SJCRH30 (cell line): ENCODE results near the gene TSPAN31. TPM values are rescaled to one million over a fixed set of nuclear protein-coding genes. Genes with fewer than 3 reads are reported as not detected.
"Not testable (repeated sequence)": the region's sequence is repeated elsewhere in the genome, so short reads cannot be mapped to it uniquely, and the experiment has no call there.

ENCODE experiments used
- DNase-seq, 2 experiments: peaks; one replicate each; pipeline ENCODE4 v3.0.0-alpha.2; 2015 to 2020
- H3K27ac ChIP-seq: fragments of 250-450 bp; sonication (Bioruptor Pico); 2 replicates; pipeline ENCODE4 v1.5.1; 2020; ENCODE audit warnings: mild to moderate bottlenecking, moderate library complexity
- H3K27me3 ChIP-seq: fragments of 250-450 bp; sonication (Bioruptor Pico); 2 replicates; pipeline ENCODE4 v1.5.1; 2020; ENCODE audit warnings: mild to moderate bottlenecking, moderate library complexity
- H3K36me3 ChIP-seq: fragments of 250-450 bp; sonication (Bioruptor Pico); 2 replicates; pipeline ENCODE4 v1.5.1; 2020; ENCODE audit warnings: mild to moderate bottlenecking, moderate library complexity
- H3K4me1 ChIP-seq: fragments of 250-450 bp; sonication (Bioruptor Pico); 2 replicates; pipeline ENCODE4 v1.5.1; 2020; ENCODE audit warnings: mild to moderate bottlenecking, moderate library complexity
- H3K4me3 ChIP-seq: fragments of 250-450 bp; sonication (Bioruptor Pico); 2 replicates; pipeline ENCODE4 v1.5.1; 2020; ENCODE audit warnings: mild to moderate bottlenecking, moderate library complexity
- H3K9me3 ChIP-seq: fragments of 250-450 bp; sonication (Bioruptor Pico); replicated peaks from 2 replicates; pipeline ENCODE4 v1.5.1; 2020; ENCODE audit warnings: mild to moderate bottlenecking, moderate library complexity
- total RNA-seq: library from RNA; depleted of rRNA; stranded (reverse); fragments of >200 nt; shearing (Covaris generic); gene quantifications from 2 replicates; pipeline ENCODE4 v1.2.3, GENCODE V29; 2014

Gene TSPAN31
- total RNA-seq, 1 experiment from 2014 or later: 318 TPM

DNA sequence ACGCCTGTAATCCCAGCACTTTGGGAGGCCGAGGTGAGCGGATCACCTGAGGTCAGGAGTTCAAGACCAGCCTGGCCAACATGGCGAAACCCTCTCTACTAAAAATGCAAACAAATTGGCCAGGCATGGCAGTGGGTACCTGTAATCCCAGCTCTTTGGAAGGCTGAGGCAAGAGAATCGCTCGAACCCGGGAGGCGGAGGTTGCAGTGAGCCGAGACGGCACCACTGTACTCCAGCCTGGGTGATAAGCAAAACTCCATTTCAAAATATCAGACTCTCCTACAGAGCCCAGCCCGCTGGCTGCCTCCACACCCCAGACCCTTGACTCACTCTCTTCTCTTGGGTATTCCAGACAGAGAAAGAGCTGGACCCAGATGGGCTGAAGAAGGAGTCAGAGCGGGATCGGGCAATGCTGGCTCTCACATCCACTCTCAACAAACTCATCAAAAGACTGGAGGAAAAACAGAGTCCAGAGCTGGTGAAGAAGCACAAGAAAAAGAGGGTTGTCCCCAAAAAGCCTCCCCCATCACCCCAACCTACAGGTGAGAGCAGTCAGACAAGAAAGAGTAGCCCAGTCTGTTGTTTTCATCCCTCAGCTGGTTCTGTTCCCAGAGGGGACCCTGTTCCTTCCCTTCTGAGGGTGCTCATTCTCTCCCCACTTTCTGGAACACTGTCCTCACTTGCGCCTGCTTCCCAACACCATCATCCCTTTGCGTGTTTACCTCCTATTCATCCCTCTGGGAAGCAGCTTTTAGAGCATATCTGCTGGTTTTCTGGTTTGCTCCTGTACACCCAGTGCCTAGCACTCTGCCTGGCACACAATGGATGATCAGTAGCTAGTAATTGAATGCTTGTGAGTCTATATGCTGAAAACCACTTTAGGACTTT, 26.0 kb upstream of the TSPAN31 start:
- no peaks in the 10 kb centered on the region for H3K9me3 ChIP-seq
- H3K36me3 ChIP-seq: peaks cover 77% of the 10 kb centered on the region
- H3K4me1 ChIP-seq: no peaks in the 10 kb centered on the region
- H3K27me3 ChIP-seq: no peaks in the 10 kb centered on the region
- H3K27ac ChIP-seq: no peak overlapping the region
- DNase-seq: peak; percentile 48 to 64
- no peak overlapping the region for H3K4me3 ChIP-seq

DNA sequence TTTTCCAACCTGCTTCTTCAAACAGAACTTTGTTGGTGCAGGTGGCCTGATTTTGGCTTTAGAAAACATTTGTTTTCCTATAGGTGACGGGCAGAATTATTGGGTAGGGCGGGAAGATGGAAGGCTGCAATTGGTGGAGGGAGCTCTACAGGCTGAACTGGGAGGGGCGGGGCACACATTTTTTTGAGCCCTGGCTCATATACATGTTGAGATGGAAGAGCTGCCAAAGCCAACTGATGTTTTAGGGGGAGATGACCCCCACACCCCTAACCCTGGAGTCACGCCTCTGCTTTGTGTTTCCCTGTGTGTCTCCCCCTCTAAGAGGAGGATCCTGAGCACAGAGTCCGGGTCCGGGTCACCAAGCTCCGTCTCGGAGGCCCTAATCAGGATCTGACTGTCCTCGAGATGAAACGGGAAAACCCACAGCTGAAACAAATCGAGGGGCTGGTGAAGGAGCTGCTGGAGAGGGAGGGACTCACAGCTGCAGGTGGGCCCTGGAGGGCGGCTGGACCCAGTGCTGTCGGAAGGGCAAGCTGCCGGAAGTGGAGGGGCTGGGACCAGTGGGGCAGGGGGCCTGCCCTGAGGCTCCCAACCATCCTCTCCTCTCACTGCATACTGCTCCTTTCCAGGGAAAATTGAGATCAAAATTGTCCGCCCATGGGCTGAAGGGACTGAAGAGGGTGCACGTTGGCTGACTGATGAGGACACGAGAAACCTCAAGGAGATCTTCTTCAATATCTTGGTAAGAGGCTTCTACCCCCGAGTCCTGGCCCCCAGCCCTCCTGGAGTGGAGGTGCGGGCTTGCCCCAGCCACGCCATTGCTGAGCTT, 24.8 kb upstream of the TSPAN31 start:
- DNase-seq: peak; percentile 62 to 68
- Histone ChIP-seq H3K4me3 (no peak overlapping the region), H3K36me3 (peaks cover 67% of the 10 kb centered on the region)

GRCh38 chr12:57720606-57721595, 23.9 kb upstream of the TSPAN31 start:
- H3K27ac ChIP-seq: no peak overlapping the region
- H3K27me3 ChIP-seq: no peaks in the 10 kb centered on the region
- no peaks in the 10 kb centered on the region for H3K9me3 ChIP-seq
- peaks cover 58% of the 10 kb centered on the region for H3K36me3 ChIP-seq
- no peaks in the 10 kb centered on the region for H3K4me1 ChIP-seq
- no peak overlapping the region for H3K4me3 ChIP-seq
- DNase-seq: peak; percentile 65 to 67

More for the DNA sequence above, 24.8 kb upstream of the TSPAN31 start:
- H3K9me3 ChIP-seq: no peaks in the 10 kb centered on the region
- no peaks in the 10 kb centered on the region for H3K4me1 ChIP-seq
- no peak overlapping the region for H3K27ac ChIP-seq
- no peaks in the 10 kb centered on the region for H3K27me3 ChIP-seq

DNA sequence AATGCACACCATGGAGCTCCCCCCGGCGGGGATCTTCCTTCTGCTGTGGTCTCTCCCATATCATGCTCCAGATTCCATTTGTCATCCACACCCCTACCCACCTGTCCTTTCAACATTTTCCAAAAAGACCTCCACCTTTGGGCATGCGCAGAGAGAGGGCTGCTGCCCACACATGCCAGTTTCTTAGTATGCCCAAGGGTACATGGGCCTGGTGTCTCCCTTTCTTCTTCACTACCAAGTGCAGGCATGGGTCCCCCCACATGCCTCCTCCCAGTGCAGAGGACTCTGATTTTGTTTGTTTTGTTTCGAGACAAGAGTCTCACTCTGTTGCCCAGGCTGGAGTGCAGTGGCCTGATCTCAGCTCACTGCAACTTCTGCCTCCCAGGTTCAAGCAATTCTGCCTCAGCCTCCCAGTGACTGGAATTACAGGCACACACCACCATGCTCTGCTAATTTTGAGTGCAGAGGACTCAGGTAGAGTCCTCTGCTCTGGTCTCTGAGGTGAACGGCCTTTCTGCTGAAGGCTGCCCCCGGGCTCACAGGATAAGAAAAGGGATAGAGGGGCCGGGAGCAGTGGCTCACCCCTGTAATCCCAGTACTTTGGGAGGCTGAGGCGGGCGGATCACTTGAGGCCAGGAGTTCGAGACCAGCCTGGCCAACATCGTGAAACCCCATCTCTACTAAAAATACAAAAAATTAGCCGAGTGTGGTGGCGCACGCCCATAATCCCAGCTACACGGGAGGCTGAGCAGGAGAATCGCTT, 22.8 kb upstream of the TSPAN31 start:
- peaks cover 47% of the 10 kb centered on the region for H3K36me3 ChIP-seq
- H3K4me1 ChIP-seq, H3K9me3 ChIP-seq, H3K4me3 ChIP-seq, H3K27ac ChIP-seq, H3K27me3 ChIP-seq: not testable (repeated sequence)
- DNase-seq: peak; percentile 58 to 61

- H3K27me3 ChIP-seq: no peaks in the 10 kb centered on the region
- H3K4me3 ChIP-seq: no peak overlapping the region
- no peaks in the 10 kb centered on the region; the same call in 1 of the 2 replicates for H3K4me1 ChIP-seq
- peak; percentile 75 to 76 for DNase-seq
- H3K36me3 ChIP-seq: peaks cover 39% of the 10 kb centered on the region
- no peaks in the 10 kb centered on the region for H3K9me3 ChIP-seq
- no peak overlapping the region for H3K27ac ChIP-seq
Measured at GRCh38 chr12:57722716-57723629, 21.9 kb upstream of the TSPAN31 start.

- DNase-seq: peak in 1 of 2 experiments; percentile 72
- peaks cover 33% of the 10 kb centered on the region for H3K36me3 ChIP-seq
- H3K27ac ChIP-seq: no peak overlapping the region
- H3K27me3 ChIP-seq: no peaks in the 10 kb centered on the region
- H3K9me3 ChIP-seq: no peaks in the 10 kb centered on the region
- H3K4me3 ChIP-seq: no peak overlapping the region
- no peaks in the 10 kb centered on the region; the same call in 1 of the 2 replicates for H3K4me1 ChIP-seq
Measured at GRCh38 chr12:57723630-57723962, 21.2 kb upstream of the TSPAN31 start.

- H3K27me3 ChIP-seq: no peaks in the 10 kb centered on the region
- no peak overlapping the region for H3K4me3 ChIP-seq
- DNase-seq: peak; percentile 72 to 78
- no peaks in the 10 kb centered on the region; the same call in 1 of the 2 replicates for H3K4me1 ChIP-seq
- no peak overlapping the region for H3K27ac ChIP-seq
- H3K9me3 ChIP-seq: no peaks in the 10 kb centered on the region
- peaks cover 26% of the 10 kb centered on the region for H3K36me3 ChIP-seq
Measured at GRCh38 chr12:57724003-57724935, 20.6 kb upstream of the TSPAN31 start.

DNA sequence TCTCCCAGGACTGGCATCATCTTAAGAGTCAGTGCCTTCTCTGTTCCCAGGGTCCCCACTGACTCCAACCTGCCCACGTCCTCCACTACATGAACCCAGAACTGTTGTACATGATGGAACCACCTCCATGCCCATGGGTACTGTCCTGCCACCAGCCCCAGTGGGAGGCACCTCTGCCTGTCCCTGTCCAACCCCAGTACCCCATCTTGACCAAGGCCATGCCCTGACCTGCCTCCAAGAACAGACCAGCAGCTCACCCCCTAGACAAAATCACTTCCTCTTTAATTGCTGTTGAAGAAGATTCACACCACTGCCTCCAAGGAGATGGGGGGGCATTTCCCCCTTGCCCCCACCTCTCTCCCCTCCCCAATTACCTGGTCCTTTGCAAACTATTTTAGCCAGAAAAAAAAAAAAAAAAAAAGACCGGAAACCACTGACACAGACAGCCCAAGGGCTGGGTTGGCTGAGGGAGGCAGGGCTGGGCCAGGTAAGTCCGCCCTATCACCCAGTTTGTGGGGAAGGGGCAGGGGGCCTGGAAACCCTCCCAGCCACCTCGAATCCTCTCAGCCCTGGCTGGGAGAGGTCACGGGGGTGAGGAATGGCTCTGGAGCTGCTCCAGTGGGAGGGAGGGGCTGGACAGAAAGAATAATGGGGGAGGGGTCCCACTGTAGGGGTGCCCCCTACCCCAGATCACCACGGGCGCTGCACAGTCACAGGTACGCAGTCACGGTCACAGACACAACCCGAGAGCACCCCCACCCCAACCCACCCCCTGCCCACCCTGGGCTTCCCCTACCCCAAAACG, 19.7 kb upstream of the TSPAN31 start:
- H3K27me3 ChIP-seq: no peaks in the 10 kb centered on the region
- no peaks in the 10 kb centered on the region; the same call in 1 of the 2 replicates for H3K4me1 ChIP-seq
- H3K9me3 ChIP-seq: no peaks in the 10 kb centered on the region
- DNase-seq: peak; percentile 75 to 76
- peaks cover 17% of the 10 kb centered on the region for H3K36me3 ChIP-seq
- no peak overlapping the region for H3K27ac ChIP-seq
- no peak overlapping the region for H3K4me3 ChIP-seq

- Histone ChIP-seq H3K4me1 (no peaks in the 10 kb centered on the region; the same call in 1 of the 2 replicates), H3K9me3 (no peaks in the 10 kb centered on the region), H3K4me3 (peak overlapping the region; percentile 73), H3K27me3 (no peaks in the 10 kb centered on the region), H3K36me3 (peaks cover 11% of the 10 kb centered on the region), H3K27ac (peak overlapping the region; percentile 79)
- DNase-seq: no peak
Measured at GRCh38 chr12:57725851-57726150, 19.0 kb upstream of the TSPAN31 start.

DNA sequence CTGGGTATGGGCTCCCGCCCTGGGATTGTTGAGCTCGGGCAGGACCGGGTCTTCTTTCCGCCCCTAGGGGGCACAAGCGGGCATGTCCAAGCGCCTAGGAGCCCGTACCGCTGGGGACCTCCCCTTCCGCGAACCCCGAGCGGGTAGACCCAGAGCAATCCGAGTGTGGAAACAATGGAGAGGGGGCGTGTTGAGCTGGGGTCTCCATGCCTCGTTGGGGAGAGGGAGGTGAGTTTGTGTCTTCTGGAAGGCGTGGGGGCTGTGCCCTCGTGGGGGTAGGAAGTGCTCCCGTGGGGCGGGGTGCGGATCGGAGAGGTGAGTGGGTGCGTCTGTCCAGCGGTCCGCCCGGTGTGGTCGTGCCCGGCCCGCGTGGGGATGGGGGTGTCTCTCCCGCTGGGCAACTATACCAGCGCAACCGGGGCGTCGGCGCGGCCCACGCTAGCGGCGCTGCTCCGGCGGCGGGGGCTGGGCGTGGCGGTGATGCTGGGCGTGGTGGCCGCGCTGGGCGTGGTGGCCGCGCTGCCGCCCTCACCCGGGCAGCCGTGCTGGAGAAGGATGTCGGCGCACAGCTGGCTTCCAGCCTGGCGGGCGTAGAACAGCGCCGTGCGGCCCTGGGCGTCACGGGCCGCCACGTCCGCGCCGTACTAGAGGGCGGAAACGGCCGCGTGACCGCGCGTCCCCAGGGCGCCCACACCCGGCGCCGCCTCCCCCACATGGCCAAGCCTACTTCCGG, 18.5 kb upstream of the TSPAN31 start:
- H3K27me3 ChIP-seq: no peaks in the 10 kb centered on the region
- DNase-seq: peak; percentile 100
- H3K9me3 ChIP-seq: no peaks in the 10 kb centered on the region
- H3K4me3 ChIP-seq: peak overlapping the region; percentile 73
- peaks cover 6% of the 10 kb centered on the region for H3K36me3 ChIP-seq
- peak overlapping the region; percentile 79 for H3K27ac ChIP-seq
- no peaks in the 10 kb centered on the region; the same call in 1 of the 2 replicates for H3K4me1 ChIP-seq
